ENCODE measurements around the gene SMARCE1.

The SMARCE1 gene

DNA sequence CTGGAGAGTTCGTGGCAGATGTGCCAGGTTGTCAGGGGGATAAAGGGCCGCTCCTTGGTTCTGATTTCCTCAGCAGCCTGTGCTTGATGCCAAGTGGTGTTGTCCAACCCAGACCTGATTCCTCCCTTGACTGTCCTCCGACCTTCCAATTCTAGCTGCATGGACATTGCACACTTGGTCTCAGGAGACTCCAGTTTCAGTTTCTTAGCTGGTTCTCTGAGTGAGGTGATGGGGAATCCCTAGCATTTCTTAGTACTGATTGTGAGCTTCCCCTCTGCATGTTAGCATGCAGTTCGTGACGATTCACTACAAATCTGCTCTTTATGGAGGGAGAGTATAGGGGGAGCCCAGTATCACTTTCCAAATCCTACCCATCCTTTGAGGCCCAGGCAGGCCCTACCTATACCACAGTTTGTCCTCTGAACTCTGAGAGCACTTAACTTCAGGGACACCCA is 70.0 kb downstream of the SMARCE1 start:
- no peak for DNase-seq

- DNase-seq: no peak
Measured at GRCh38 chr17:40576113-40576740, 71.4 kb downstream of the SMARCE1 start.

All from hematopoietic multipotent progenitor cell treated with erythropoietin and hydrocortisone succinate and interleukin-3 and kit ligand, for 6 days (in vitro differentiated cells).